CD4-positive, alpha-beta T cell treated with Interleukin-10 for 1 hour (primary cell): ENCODE data around the gene SIRT6.
"Not testable (repeated sequence)": the region's sequence is repeated elsewhere in the genome, so short reads cannot be mapped to it uniquely, and the experiment has no call there.

Experiments
- DNase-seq: peaks from one replicate; pipeline ENCODE4 v3.0.0-alpha.2; 2020

Gene SIRT6

GRCh38 chr19:4129050-4129449 is 53.3 kb downstream of the SIRT6 start:
- not testable (repeated sequence) for DNase-seq

GRCh38 chr19:4127322-4127721 is 55.0 kb downstream of the SIRT6 start:
- DNase-seq, result not testable (repeated sequence)

- DNase-seq, result no peak
Observed at GRCh38 chr19:4124638-4125037, 57.7 kb downstream of the SIRT6 start.
